Spinal cord (tissue), 10 donors: ENCODE data around the gene FZR1. TPM values are rescaled to one million over a fixed set of nuclear protein-coding genes. Genes with fewer than 3 reads are reported as not detected.
"Not testable (repeated sequence)": the region's sequence is repeated elsewhere in the genome, so short reads cannot be mapped to it uniquely, and the experiment has no call there.

ENCODE experiments used
- DNase-seq, 6 donors: peaks; one replicate each; pipeline versions ENCODE4 v3.0.0 to v3.0.0-alpha.2; 2013 to 2015; ENCODE audit warnings: low spot score in 6 of 6, low read depth in 4 of 6
- H3K27ac ChIP-seq: one replicate; pipeline ENCODE4 v1.5.1; 2013; ENCODE audit warnings: low read depth, low read length, control low read depth
- H3K27me3 ChIP-seq: one replicate; pipeline ENCODE4 v1.6.1; 2013; ENCODE audit warnings: low read length; ENCODE audit not compliant: control insufficient read depth, insufficient read depth
- H3K36me3 ChIP-seq: one replicate; pipeline ENCODE4 v1.6.1; 2013; ENCODE audit warnings: low read length; ENCODE audit not compliant: control insufficient read depth, insufficient read depth
- H3K4me1 ChIP-seq: one replicate; pipeline ENCODE4 v1.6.1; 2013; ENCODE audit warnings: low read length; ENCODE audit not compliant: control insufficient read depth, insufficient read depth
- H3K4me3 ChIP-seq: one replicate; pipeline ENCODE4 v1.5.1; 2013; ENCODE audit warnings: low read depth, low read length, control low read depth
- H3K9me3 ChIP-seq: one replicate; pipeline ENCODE4 v1.6.1; 2013; ENCODE audit warnings: low read length; ENCODE audit not compliant: control insufficient read depth, insufficient read depth
- WGBS: methylation state at CpG from one replicate; pipeline ENCODE4 v1.1.5; 2013; ENCODE audit warnings: missing lambda C conversion rate; ENCODE audit not compliant: insufficient coverage; 5-methylcytosine and 5-hydroxymethylcytosine counted together
- polyA plus RNA-seq, 2 donors: library from polyadenylated mRNA; unstranded; fragments of 120-200 nt; gene quantifications; one replicate each; pipeline ENCODE4 v1.2.1, GENCODE V29; 2013; ENCODE audit not compliant: insufficient read length in 2 of 2
- total RNA-seq, 2 donors: library from RNA; depleted of rRNA in 1 of 2; stranded (reverse); fragments of 120-200 nt in 1 of 2; fragments of >200 nt in 1 of 2; gene quantifications; one replicate each; pipeline versions ENCODE4 v1.2.3 to v1.2.4, GENCODE V29; 2013 to 2014
- donor health status: healthy.

The FZR1 gene
- total and polyA plus RNA-seq, 4 donors, result 35.4 to 111 (median 64.2) TPM

DNA sequence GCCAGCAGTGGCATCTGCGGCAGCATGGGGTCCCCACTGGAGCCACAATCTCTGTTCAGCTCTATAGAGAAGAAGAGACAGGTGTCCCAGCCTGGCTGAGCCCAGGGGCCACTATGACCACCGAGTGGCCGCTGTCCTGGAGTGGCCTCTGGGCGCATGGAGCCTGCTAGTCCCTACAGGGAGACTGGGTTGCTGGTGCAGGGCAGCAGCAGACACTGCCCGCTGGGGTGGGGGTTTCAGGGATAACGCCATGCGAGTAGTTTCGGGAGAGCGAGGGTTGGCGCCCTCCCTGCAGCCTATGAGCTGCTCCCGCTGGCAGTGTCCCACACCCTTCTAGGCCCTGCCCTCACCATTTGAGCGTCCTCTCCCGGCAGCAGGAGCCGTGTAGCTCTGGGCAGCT, 22.0 kb downstream of the FZR1 start:
- WGBS, result 95% methylated on average over 11 of the region's 14 CpGs
- Histone ChIP-seq H3K9me3 (no peaks in the 10 kb centered on the region), H3K27me3 (no peaks in the 10 kb centered on the region), H3K4me1 (no peaks in the 10 kb centered on the region), H3K4me3 (no peak overlapping the region), H3K36me3 (peaks cover 93% of the 10 kb centered on the region), H3K27ac (no peak overlapping the region)
- no peak for DNase-seq

DNA sequence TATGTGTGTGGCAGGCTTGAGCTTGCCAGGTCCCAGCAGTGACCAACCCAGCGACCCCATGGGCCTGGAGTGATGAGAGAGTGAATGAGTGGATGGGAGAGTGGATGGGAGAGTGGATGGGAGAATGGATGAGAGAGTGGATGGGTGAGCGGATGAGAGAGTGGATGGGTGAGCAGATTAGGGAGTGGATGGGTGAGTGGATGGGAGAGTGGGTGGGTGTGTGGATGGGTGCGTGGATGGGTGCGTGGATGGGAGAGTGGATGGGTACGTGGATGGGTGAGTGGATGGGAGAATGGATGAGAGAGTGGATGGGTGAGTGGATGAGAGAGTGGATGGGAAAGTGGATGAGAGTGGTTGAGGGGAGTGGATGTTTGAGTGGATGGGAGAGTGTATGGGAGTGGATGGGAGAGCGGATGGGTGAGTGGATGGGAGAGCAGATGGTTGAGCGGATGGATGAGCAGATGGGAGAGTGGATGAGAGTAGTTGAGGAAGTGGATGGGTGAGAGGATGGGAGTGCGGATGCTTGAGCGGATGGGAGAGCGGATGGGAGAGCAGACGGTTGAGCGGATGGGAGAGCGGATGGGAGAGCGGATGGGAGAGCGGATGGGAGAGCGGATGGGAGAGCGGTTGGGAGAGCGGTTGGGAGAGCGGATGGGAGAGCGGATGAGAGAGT, 22.6 kb downstream of the FZR1 start:
- no peaks in the 10 kb centered on the region for H3K4me1 ChIP-seq
- H3K27ac ChIP-seq, result no peak overlapping the region
- WGBS, result 94% methylated on average over 20 of the region's 20 CpGs
- H3K4me3 ChIP-seq, result no peak overlapping the region
- H3K27me3 ChIP-seq, result no peaks in the 10 kb centered on the region
- H3K9me3 ChIP-seq, result no peaks in the 10 kb centered on the region
- peaks cover 93% of the 10 kb centered on the region for H3K36me3 ChIP-seq
- DNase-seq, result no peak

DNA sequence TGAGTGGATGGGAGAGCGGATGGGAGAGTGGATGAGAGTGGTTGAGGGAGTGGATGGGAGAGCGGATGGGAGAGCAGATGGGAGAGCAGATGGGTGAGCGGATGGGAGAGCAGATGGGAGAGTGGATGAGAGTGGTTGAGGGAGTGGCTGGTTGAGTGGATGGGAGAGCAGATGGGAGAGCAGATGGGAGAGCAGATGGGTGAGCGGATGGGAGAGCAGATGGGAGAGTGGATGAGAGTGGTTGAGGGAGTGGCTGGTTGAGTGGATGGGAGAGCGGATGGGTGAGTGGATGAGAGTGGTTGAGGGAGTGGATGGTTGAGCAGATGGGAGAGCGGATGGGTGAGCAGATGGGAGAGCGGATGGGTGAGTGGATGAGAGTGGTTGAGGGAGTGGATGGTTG, 23.2 kb downstream of the FZR1 start:
- H3K4me1 ChIP-seq, DNase-seq, H3K9me3 ChIP-seq, H3K27ac ChIP-seq, H3K27me3 ChIP-seq, H3K4me3 ChIP-seq: not testable (repeated sequence)
- WGBS, result 97% methylated on average over 7 of the region's 7 CpGs
- H3K36me3 ChIP-seq, result peaks cover 93% of the 10 kb centered on the region

DNA sequence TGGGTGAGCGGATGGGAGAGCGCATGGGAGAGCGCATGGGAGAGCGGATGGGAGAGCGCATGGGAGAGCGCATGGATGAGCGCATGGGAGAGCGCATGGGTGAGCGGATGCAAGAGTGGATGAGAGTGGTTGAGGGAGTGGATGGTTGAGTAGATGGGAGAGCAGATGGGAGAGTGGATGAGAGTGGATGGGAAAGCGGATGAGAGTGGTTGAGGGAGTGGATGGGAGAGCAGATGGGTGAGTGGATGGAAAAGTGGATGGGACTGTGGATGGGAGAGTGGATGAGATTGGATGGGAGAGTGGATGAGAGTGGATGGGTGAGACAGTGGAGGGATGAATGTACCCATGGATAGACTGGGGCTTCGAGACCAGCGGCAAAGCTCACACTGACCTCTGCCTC, 24.3 kb downstream of the FZR1 start:
- Histone ChIP-seq H3K9me3 (no peaks in the 10 kb centered on the region), H3K27me3 (no peaks in the 10 kb centered on the region), H3K36me3 (peaks cover 94% of the 10 kb centered on the region), H3K4me3 (no peak overlapping the region), H3K27ac (no peak overlapping the region), H3K4me1 (no peaks in the 10 kb centered on the region)
- WGBS, result 97% methylated on average over 12 of the region's 12 CpGs
- DNase-seq, result no peak

DNA sequence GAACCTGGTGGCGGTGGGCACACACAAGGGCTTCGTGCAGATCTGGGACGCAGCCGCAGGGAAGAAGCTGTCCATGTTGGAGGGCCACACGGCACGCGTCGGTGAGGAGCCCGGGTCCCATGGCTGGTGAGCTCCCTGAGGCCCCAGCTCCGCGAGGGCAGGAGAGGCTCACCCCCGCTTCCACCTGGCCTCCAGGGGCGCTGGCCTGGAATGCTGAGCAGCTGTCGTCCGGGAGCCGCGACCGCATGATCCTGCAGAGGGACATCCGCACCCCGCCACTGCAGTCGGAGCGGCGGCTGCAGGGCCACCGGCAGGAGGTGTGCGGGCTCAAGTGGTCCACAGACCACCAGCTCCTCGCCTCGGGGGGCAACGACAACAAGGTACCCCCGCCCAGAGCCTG, 25.6 kb downstream of the FZR1 start:
- H3K4me3 ChIP-seq, result no peak overlapping the region
- no peak for DNase-seq

DNA sequence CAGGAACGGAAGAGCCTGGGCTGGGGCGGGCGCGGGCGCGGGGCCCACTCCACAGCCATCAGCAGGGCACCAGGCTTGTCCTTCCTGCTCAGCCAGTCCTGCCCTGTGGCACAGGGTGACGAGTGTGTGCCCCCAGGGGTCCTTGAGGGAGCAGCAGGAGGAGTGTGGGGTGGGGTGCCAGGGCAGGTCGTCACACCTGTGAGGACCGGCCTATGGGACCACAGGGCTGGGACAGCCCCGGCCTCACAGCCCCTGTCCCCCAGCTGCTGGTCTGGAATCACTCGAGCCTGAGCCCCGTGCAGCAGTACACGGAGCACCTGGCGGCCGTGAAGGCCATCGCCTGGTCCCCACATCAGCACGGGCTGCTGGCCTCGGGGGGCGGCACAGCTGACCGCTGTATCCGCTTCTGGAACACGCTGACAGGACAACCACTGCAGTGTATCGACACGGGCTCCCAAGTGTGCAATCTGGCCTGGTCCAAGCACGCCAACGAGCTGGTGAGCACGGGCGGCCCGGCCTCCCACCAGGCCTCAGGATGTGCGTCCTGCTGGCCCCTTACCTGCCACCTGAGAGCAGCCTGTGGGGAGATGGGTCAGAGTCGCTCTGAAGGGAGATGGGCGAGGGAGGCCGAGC, 26.2 kb downstream of the FZR1 start:
- peaks cover 13% of the 10 kb centered on the region for H3K4me1 ChIP-seq
- H3K36me3 ChIP-seq, result peaks cover 94% of the 10 kb centered on the region
- no peaks in the 10 kb centered on the region for H3K27me3 ChIP-seq
- WGBS, result 95% methylated on average over 30 of the region's 33 CpGs
- H3K27ac ChIP-seq, result no peak overlapping the region
- H3K4me3 ChIP-seq, result no peak overlapping the region
- DNase-seq, result no peak
- H3K9me3 ChIP-seq, result no peaks in the 10 kb centered on the region

More for the DNA sequence above, 25.6 kb downstream of the FZR1 start:
- Histone ChIP-seq H3K4me1 (peaks cover 9% of the 10 kb centered on the region), H3K36me3 (peaks cover 94% of the 10 kb centered on the region), H3K9me3 (no peaks in the 10 kb centered on the region), H3K27me3 (no peaks in the 10 kb centered on the region), H3K27ac (no peak overlapping the region)
- WGBS, result 91% methylated on average over 29 of the region's 29 CpGs

DNA sequence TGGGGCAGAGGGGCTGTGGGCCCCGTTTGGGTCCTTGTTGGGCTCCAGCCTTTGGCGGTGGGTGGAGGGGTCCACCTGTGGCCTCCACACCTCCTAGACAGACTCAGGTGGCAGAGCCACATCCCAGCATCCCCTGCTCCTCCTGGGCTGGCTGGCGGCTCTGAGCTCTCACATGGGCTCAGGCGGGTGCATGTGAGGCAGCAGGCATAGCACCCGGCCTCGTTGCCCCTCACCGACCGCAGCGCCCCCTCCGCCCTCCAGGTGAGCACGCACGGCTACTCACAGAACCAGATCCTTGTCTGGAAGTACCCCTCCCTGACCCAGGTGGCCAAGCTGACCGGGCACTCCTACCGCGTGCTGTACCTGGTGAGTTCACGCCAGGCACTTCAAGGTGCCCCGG, 26.9 kb downstream of the FZR1 start:
- H3K27me3 ChIP-seq, result no peaks in the 10 kb centered on the region
- H3K9me3 ChIP-seq, result no peaks in the 10 kb centered on the region
- no peak overlapping the region for H3K4me3 ChIP-seq
- no peak for DNase-seq
- peaks cover 20% of the 10 kb centered on the region for H3K4me1 ChIP-seq
- WGBS, result 90% methylated on average over 16 of the region's 17 CpGs
- no peak overlapping the region for H3K27ac ChIP-seq
- peaks cover 94% of the 10 kb centered on the region for H3K36me3 ChIP-seq

DNA sequence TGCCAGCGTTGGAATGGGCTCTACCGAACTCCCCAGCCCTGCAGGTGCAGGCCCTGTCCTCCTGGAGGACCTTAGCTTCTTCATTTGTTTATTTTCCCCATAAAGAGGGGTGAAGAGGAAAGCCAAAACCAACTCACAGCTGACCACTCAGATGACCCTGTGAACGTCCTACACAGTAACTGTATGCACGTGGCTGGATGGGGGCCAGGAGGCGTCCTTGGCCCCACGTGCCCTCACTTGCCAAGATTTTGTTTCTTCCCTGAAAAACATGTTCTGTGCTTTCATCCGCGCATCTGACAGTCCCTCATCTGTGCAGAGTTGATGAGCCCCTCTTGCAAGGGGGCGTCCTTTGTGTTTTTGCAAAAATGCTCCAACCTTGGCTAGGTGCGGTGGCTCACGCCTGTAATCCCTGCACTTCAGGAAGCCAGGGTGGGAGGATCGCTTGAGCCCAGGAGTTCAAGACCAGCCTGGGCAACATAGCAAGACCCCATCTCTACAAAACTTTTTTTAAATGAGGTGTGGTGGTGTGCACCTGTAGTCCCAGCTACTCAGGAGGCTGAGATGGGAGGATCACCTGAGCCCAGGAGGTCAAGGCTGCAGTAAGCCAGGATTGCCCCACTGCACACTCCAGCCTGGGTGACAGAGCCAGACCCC, 27.6 kb downstream of the FZR1 start:
- no peak for DNase-seq
- WGBS, result 93% methylated on average over 8 of the region's 12 CpGs
- Histone ChIP-seq H3K4me1 (peaks cover 25% of the 10 kb centered on the region), H3K27ac (no peak overlapping the region), H3K4me3 (no peak overlapping the region), H3K9me3 (no peaks in the 10 kb centered on the region), H3K36me3 (peaks cover 94% of the 10 kb centered on the region), H3K27me3 (no peaks in the 10 kb centered on the region)

DNA sequence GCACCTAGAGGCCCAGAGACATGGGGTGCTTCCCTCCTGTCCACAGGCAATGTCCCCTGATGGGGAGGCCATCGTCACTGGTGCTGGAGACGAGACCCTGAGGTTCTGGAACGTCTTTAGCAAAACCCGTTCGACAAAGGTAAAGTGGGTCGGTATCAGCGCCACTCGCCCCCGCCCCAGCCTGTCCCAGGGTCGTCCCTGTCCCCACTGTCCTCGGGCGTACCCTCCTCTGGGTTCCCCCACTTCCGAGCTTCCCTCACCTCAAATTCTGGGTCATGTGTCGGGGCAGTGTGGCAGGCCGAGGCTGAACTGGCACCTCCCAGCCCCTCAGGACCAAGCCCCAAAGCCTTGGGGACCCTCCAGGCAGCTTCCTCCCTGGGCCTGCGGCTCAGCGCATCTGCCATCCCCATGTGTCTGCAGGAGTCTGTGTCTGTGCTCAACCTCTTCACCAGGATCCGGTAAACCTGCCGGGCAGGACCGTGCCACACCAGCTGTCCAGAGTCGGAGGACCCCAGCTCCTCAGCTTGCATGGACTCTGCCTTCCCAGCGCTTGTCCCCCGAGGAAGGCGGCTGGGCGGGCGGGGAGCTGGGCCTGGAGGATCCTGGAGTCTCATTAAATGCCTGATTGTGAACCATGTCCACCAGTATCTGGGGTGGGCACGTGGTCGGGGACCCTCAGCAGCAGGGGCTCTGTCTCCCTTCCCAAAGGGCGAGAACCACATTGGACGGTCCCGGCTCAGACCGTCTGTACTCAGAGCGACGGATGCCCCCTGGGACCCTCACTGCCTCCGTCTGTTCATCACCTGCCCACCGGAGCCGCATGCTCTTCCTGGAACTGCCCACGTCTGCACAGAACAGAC, 28.5 kb downstream of the FZR1 start:
- no peaks in the 10 kb centered on the region for H3K27me3 ChIP-seq
- H3K4me1 ChIP-seq, result peaks cover 32% of the 10 kb centered on the region
- H3K27ac ChIP-seq, result no peak overlapping the region
- H3K36me3 ChIP-seq, result peaks cover 98% of the 10 kb centered on the region
- H3K9me3 ChIP-seq, result no peaks in the 10 kb centered on the region
- DNase-seq, result no peak
- 92% methylated on average over 36 of the region's 38 CpGs for WGBS
- H3K4me3 ChIP-seq, result no peak overlapping the region
